ENCODE data around the gene CTF1. TPM values are rescaled to one million over a fixed set of nuclear protein-coding genes. Genes with fewer than 3 reads are reported as not detected.

CTF1 gene
- total and polyA plus RNA-seq, 8 donors, result 1.6 to 3.2 (median 1.9) TPM

DNA sequence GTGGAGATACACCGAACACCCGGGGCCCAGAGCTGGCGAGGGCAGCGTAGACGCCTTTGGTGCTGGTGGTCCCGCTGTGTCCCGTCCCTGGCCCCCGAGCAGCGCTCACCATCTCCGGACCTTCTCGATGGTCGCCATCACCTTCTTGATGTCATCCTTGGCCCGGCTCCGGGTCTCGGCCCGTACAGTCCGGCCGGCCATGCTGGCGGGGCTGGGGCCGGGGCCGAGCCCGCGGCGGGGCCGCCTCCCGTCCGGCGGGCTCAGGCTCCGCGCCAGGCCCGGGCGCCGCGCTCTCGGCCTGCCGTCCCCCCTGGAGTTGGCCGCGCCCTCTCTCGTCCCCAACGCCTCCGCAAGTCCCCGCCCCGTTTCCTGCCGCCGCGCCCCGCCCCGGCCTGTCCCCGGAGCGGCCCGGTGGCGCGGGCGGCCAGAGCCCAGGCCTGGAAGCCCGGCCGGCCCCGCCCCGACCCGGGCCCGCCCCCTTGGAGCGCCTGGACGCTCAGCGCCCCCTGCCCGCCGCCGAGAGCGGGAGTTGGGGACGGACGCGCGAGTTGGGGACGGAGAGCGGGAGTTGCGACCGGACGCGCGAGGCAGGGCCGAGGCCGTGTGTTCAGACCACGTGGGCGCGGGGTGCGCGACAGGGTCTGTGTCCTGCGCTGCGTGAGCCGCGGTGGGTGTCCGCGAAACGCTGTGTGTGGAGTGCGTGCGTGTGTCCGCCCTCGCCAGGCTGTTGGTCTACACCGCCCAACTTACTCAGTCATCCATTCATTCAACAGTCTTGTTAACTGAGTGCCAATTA lies 2.5 kb upstream of the CTF1 start, which contains the start of gene BCL7C:
BCL7C (minus strand) TSS at position 334 of the 796 bp plus-strand sequence; CDS start at position 201, 133 bp downstream.
- 0 to 1% methylated on average over 81 to 97 of the region's 97 CpGs for WGBS, 2 donors
- H3K9me3 ChIP-seq, result no peaks in the 10 kb centered on the region
- ATAC-seq (peak; percentile 85 to 90 (median 86)), FAIRE-seq (no peak), DNase-seq (peak; percentile 91 to 97 (median 95))
- H3K36me3 ChIP-seq, result no peaks in the 10 kb centered on the region
- intact Hi-C loops (cut with DNase I), result no loop called here
- H3K4me3 ChIP-seq, result peak within 1 kb of the TSS; percentile 52 to 83 (median 72)
- H3K4me1 ChIP-seq, result peaks cover 0 to 8% (median 0%) of the 10 kb centered on the region in 3 donors
- H3K27me3 ChIP-seq, result no peaks in the 10 kb centered on the region
- TF ChIP-seq, protein P1, sequence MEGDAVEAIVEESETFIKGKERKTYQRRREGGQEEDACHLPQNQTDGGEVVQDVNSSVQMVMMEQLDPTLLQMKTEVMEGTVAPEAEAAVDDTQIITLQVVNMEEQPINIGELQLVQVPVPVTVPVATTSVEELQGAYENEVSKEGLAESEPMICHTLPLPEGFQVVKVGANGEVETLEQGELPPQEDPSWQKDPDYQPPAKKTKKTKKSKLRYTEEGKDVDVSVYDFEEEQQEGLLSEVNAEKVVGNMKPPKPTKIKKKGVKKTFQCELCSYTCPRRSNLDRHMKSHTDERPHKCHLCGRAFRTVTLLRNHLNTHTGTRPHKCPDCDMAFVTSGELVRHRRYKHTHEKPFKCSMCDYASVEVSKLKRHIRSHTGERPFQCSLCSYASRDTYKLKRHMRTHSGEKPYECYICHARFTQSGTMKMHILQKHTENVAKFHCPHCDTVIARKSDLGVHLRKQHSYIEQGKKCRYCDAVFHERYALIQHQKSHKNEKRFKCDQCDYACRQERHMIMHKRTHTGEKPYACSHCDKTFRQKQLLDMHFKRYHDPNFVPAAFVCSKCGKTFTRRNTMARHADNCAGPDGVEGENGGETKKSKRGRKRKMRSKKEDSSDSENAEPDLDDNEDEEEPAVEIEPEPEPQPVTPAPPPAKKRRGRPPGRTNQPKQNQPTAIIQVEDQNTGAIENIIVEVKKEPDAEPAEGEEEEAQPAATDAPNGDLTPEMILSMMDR (IDR thresholded peaks at IDR 0.05), result no peak
- peak within 1 kb of the TSS; percentile 70 to 91 (median 82) for H3K27ac ChIP-seq

DNA sequence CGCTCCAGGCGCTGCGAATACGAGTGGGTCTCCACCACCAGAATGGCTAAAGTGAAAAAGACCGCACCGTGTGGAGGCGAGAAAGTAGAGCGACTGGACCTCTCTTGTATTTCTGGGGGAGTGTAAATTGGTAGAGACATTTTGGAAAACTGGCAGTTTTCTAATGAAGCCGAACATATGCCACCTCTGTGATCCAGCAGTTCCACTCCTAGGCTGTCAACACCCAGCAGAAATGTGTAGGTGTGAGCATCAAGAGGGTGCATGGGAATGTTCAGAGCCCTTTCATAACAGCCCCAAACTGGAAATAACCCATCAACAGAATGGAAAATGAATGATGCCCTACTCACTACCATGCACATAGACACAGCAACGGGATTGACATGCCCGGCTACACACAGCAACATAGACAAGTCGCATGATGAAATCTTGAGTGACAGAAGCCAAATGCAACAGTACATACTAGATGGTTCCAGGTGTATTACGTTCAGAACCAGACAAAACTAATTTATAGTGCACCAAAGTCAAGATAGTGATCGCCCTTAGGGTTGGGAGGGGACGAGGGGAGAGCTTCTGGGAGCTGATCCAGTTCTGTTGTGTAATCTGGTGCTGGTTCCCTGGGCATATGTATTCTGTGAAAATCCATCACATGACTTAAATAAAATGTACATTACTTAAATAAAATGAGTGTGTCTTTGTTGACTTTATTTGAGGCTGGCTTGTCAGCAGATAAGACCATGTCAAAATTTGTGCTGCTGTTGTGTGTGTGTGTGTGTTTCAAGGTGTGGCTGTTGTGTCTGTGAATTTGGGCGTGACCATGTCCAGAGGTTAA lies 1.7 kb upstream of the CTF1 start:
- Histone ChIP-seq H3K4me1 (peaks cover 0 to 8% (median 0%) of the 10 kb centered on the region in 3 donors), H3K4me3 (peak overlapping the region; percentile 26 to 83 (median 72)), H3K27me3 (no peaks in the 10 kb centered on the region), H3K9me3 (no peaks in the 10 kb centered on the region), H3K36me3 (no peaks in the 10 kb centered on the region), H3K27ac (peak overlapping the region; percentile 70 to 91 (median 82))
- DNase-seq (no peak), FAIRE-seq (no peak), ATAC-seq (no peak)
- intact Hi-C loops (cut with DNase I), result no loop called here
- 32 to 35% methylated on average over 16 of the region's 16 CpGs for WGBS, 2 donors
- TF ChIP-seq, protein P1 (IDR thresholded peaks at IDR 0.05), result no peak

DNA sequence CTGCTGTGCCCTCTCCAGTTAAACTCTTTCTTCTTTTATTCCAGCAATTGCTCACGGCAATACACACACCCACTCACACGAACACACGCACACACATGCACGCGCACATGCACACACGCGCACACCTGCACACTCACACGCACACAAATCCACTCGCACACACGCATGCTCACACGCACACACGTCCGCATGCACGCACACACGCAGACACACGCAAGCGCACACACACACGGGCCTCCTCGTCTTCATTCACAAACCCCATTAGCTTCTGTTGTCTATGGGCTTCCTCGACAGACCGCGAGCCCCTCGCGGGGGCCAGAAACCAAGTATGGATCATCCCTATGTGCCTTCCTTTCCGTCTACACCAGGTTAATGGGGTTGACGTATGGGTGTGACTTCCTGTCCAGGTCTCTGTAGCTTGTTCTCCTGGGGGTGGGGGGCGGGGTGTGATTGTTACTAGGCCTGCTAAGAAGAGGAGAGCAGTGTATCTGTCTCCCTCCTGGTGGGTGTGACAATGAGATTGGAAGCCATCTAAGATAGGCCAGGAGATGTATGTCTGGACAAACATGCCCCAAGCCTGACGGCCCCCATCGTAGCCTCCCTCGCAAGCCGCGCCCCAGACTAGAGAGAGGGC lies 670 bp upstream of the CTF1 start:
- Histone ChIP-seq H3K36me3 (no peaks in the 10 kb centered on the region), H3K27me3 (no peaks in the 10 kb centered on the region), H3K4me1 (peaks cover 0 to 8% (median 0%) of the 10 kb centered on the region in 3 donors), H3K9me3 (no peaks in the 10 kb centered on the region), H3K4me3 (peak overlapping the region in 3 of 4 donors; percentile 35 to 43 (median 42)), H3K27ac (peak overlapping the region; percentile 85 to 97 (median 92))
- DNase-seq (no peak), FAIRE-seq (no peak), ATAC-seq (no peak)
- WGBS, 2 donors, result 76 to 80% methylated on average over 32 of the region's 32 CpGs
- TF ChIP-seq, protein P1 (IDR thresholded peaks at IDR 0.05), result no peak
- intact Hi-C loops (cut with DNase I), result no loop called here

GRCh38 chr16:30896889-30897733 lies 697 bp downstream of the CTF1 start:
- 14 to 15% methylated on average over 31 of the region's 31 CpGs for WGBS, 2 donors
- FAIRE-seq (no peak), DNase-seq (peak; percentile 87 to 96 (median 90)), ATAC-seq (peak; percentile 68 to 80 (median 76))
- Histone ChIP-seq H3K36me3 (no peaks in the 10 kb centered on the region), H3K27me3 (no peaks in the 10 kb centered on the region), H3K4me3 (peak overlapping the region; percentile 30 to 43 (median 38)), H3K9me3 (no peaks in the 10 kb centered on the region), H3K27ac (peak overlapping the region; percentile 85 to 97 (median 92)), H3K4me1 (peaks cover 0 to 8% (median 0%) of the 10 kb centered on the region in 3 donors)
- intact Hi-C loops (cut with DNase I), result no loop called here
- TF ChIP-seq, protein P1 (IDR thresholded peaks at IDR 0.05), result no peak
